GM12892 (cell line): ENCODE data around the gene ALKBH3.

Experiments used
- POLR2A ChIP-seq: IDR thresholded peaks from 2 replicates; pipeline ENCODE4 v1.6.1; 2011; ENCODE audit warnings: low read depth, low read length, control low read depth
- POLR2AphosphoS5 ChIP-seq: IDR thresholded peaks from 2 replicates; pipeline ENCODE4 v1.6.1; 2011; ENCODE audit warnings: low read depth, low read length, control low read depth

GRCh38 chr11:43907028-43907975 lies 26.7 kb downstream of the ALKBH3 start:
- TF ChIP-seq POLR2A = no peak
- TF ChIP-seq POLR2AphosphoS5 = no peak
